K562 (cell line): ENCODE results near the gene FHIT. TPM values are rescaled to one million over a fixed set of nuclear protein-coding genes. Genes with fewer than 3 reads are reported as not detected.

Experiments used
- ATAC-seq: fragments of 200-7000 bp; cut with Tn5 transposase; 3 replicates; pipeline ENCODE4 v1.9.1; 2020; ENCODE audit warnings: moderate library complexity
- BruUV-seq: library from RNA; stranded (reverse); fragments of 400-500 nt; replicated peaks from 2 replicates; lab custom pipeline; 2021; lab: Mats Ljungman, UMichigan
- CTCF ChIA-PET: fragments of 300-600 bp; formaldehyde crosslinking; extraction: SDS; loops from one replicate; lab custom pipeline; 2021; ENCODE audit warnings: low intra/inter-chr PET ratio; lab: Yijun Ruan, JAX
- POLR2A ChIA-PET: fragments of 300-600, 350-650 bp; sonication (Branson Sonifier 250); formaldehyde crosslinking; extraction: SDS; loops from one replicate; lab custom pipeline; 2021; ENCODE audit warnings: antibody characterized with exemption, inconsistent platforms; lab: Yijun Ruan, JAX
- DNase-seq, 4 experiments: peaks; one replicate each; pipeline versions ENCODE4 v3.0.0 to v3.0.0-alpha.2; 2011 to 2018; ENCODE audit warnings: low spot score in 3 of 4, mixed read lengths in 3 of 4; ENCODE audit errors: extremely low read depth in 1 of 4
- FAIRE-seq: peaks from 2 replicates; lab custom pipeline; 2011; peaks lifted over from hg19 to GRCh38; lab: Jason Lieb, UNC
- H2AFZ ChIP-seq: 2 replicates; pipeline ENCODE4 v1.6.0; 2011; ENCODE audit warnings: low read depth, low read length, control low read depth, inconsistent platforms
- H3K27ac ChIP-seq: fragments of 200-600 bp; 3 replicates; pipeline ENCODE4 v1.8.0; 2011; ENCODE audit warnings: low read depth, mild to moderate bottlenecking, control low read depth, inconsistent platforms, low read length, moderate library complexity, mixed read lengths; ENCODE audit errors: extremely low read depth
- H3K27me3 ChIP-seq, 2 experiments: fragments of 300-600 bp in 1 of 2; 2 replicates in 1 of 2; 3 replicates in 1 of 2; pipeline versions ENCODE4 v1.6.0 to v1.8.0; 2011; ENCODE audit warnings: inconsistent platforms in 2 of 2, low read length in 2 of 2, mild to moderate bottlenecking in 1 of 2, mixed read lengths in 1 of 2, moderate library complexity in 1 of 2; ENCODE audit not compliant: control insufficient read depth in 2 of 2, insufficient read depth in 2 of 2
- H3K36me3 ChIP-seq: fragments of 300-600 bp; 3 replicates; pipeline ENCODE4 v1.8.0; 2011; ENCODE audit warnings: mild to moderate bottlenecking, low read length, inconsistent platforms; ENCODE audit not compliant: control insufficient read depth, insufficient read depth
- H3K4me1 ChIP-seq, 2 experiments: fragments of 200-600 bp in 1 of 2; replicated peaks in 1 of 2; 2 replicates in 1 of 2; 3 replicates in 1 of 2; pipeline versions ENCODE4 v1.5.1 to v1.8.0; 2011; ENCODE audit warnings: inconsistent platforms in 2 of 2, low read length in 2 of 2, mild to moderate bottlenecking in 1 of 2, mixed read lengths in 1 of 2, moderate library complexity in 1 of 2; ENCODE audit not compliant: control insufficient read depth in 2 of 2, insufficient read depth in 2 of 2
- H3K4me2 ChIP-seq: 2 replicates; pipeline ENCODE4 v1.6.1; 2011; ENCODE audit warnings: low read length, control low read depth, inconsistent platforms, mixed read lengths; ENCODE audit not compliant: insufficient read depth
- H3K4me3 ChIP-seq: fragments of 200-600 bp; sonication (generic), shearing (Covaris generic); 2 replicates; pipeline ENCODE4 v1.5.1; 2016; ENCODE audit warnings: control low read depth, inconsistent platforms
- H3K79me2 ChIP-seq: fragments of 200-600 bp; 3 replicates; pipeline ENCODE4 v1.8.0; 2011; ENCODE audit warnings: low read length, inconsistent platforms; ENCODE audit not compliant: control insufficient read depth, insufficient read depth
- H3K9ac ChIP-seq, 2 experiments: 2 replicates each; pipeline versions ENCODE4 v1.6.0 to v1.6.1; 2011; ENCODE audit warnings: low read depth in 2 of 2, low read length in 2 of 2, control low read depth in 1 of 2, inconsistent platforms in 1 of 2, mild to moderate bottlenecking in 1 of 2, mixed read lengths in 1 of 2; ENCODE audit not compliant: insufficient read depth in 1 of 2
- H3K9me1 ChIP-seq: one replicate; pipeline ENCODE4 v1.6.0; 2011; ENCODE audit warnings: inconsistent platforms, mild to moderate bottlenecking, low read length, moderate library complexity; ENCODE audit not compliant: control insufficient read depth, insufficient read depth
- H3K9me3 ChIP-seq: replicated peaks from 2 replicates; pipeline ENCODE4 v1.5.1; 2011; ENCODE audit warnings: low read depth, low read length, inconsistent platforms; ENCODE audit not compliant: control insufficient read depth, insufficient read depth
- H4K20me1 ChIP-seq: replicated peaks from 2 replicates; pipeline ENCODE4 v1.6.1; 2011; ENCODE audit warnings: low read length, inconsistent platforms, mixed read lengths; ENCODE audit not compliant: control insufficient read depth, insufficient read depth
- ATF3 ChIP-seq, 2 experiments: fragments of 450-650 bp in 1 of 2; sonication (generic) in 1 of 2; formaldehyde crosslinking in 1 of 2; IDR thresholded peaks in 1 of 2; conservative IDR thresholded peaks in 1 of 2; 2 replicates each; pipeline versions ENCODE4 v1.6.1 to v1.8.1; 2016 to 2023; ENCODE audit warnings: mild to moderate bottlenecking in 2 of 2, moderate library complexity in 2 of 2, inconsistent platforms in 1 of 2, missing genetic modification reagents in 1 of 2
- ELF2 ChIP-seq: fragments of 250-450 bp; sonication (Bioruptor Pico); IDR thresholded peaks from 2 replicates; pipeline ENCODE4 v1.5.0; 2021; ENCODE audit warnings: mild to moderate bottlenecking
- SPI1 ChIP-seq: IDR thresholded peaks from 2 replicates; pipeline ENCODE4 v1.6.1; 2011; ENCODE audit warnings: low read depth, low read length, control low read depth, borderline replicate concordance
- SUPT5H ChIP-seq: fragments of 450-650 bp; IDR thresholded peaks from 2 replicates; pipeline ENCODE4 v1.6.1; 2016
- THRB ChIP-seq: fragments of 450-650 bp; formaldehyde crosslinking; conservative IDR thresholded peaks from 2 replicates; pipeline ENCODE4 v1.4.0; 2022; ENCODE audit warnings: mild to moderate bottlenecking, missing genetic modification characterization
- ZNF3 ChIP-seq: fragments of 250-450 bp; sonication (Bioruptor Pico); IDR thresholded peaks from 2 replicates; pipeline ENCODE4 v1.5.0; 2021; ENCODE audit warnings: mild to moderate bottlenecking, moderate library complexity
- ZNF77 ChIP-seq: fragments of 250-450 bp; sonication (Bioruptor Pico); IDR thresholded peaks from 2 replicates; pipeline ENCODE4 v1.5.0; 2020
- ZNF785 ChIP-seq: fragments of 250-450 bp; sonication (Bioruptor Pico); IDR thresholded peaks from 2 replicates; pipeline ENCODE4 v1.4.0; 2020; ENCODE audit warnings: mild to moderate bottlenecking
- WGBS: fragments of 100-300 bp; shearing (Covaris generic); methylation state at CpG from one replicate; pipeline ENCODE4 v1.1.6; 2016; ENCODE audit warnings: low coverage, mixed read lengths; ENCODE audit not compliant: insufficient coverage; ENCODE audit errors: missing lambda C conversion rate; 5-methylcytosine and 5-hydroxymethylcytosine counted together
- in situ Hi-C: fragments of 300-500 bp; cut with MboI; formaldehyde crosslinking; loops from 4 replicates; pipeline ENCODE4 v1.15.0; 2018; ENCODE audit warnings: inconsistent platforms, mixed read lengths
- intact Hi-C: fragments of 100-400 bp; cut with micrococcal nuclease; formaldehyde crosslinking; loops from 2 replicates; pipeline ENCODE4 v1.14.2; 2022
- polyA plus RNA-seq, 8 experiments: library from polyadenylated mRNA; depleted of rRNA in 4 of 8; stranded (reverse) in 5 of 8; unstranded in 3 of 8; fragments of >200 nt; fragmentation: Nextera tagmentation in 2 of 8; fragmentation: Illumina TruSeq in 1 of 8; extraction: Ambion mirVana in 2 of 8; extraction: Trizol in 1 of 8; gene quantifications; 2 replicates each; pipeline versions ENCODE4 v1.2.1 to v1.2.3, GENCODE V29; 2011 to 2014; ENCODE audit warnings: inconsistent platforms in 1 of 8, missing spikeins in 1 of 8
- total RNA-seq, 7 experiments: library from RNA; depleted of rRNA in 6 of 7; stranded (reverse); fragments of >200 nt in 6 of 7; fragmentation: Illumina TruSeq in 2 of 7; extraction: Trizol in 2 of 7; gene quantifications; 2 replicates each; pipeline versions ENCODE4 v1.2.1 to v1.2.3, GENCODE V29; 2011 to 2021; ENCODE audit warnings: low replicate concordance in 1 of 7

Gene FHIT
- total and polyA plus RNA-seq, 9 of the 15 experiments (the other 6 are each of a cell fraction or from before 2014, with no cell fraction given): 1.7 to 9.1 (median 4.3) TPM

DNA sequence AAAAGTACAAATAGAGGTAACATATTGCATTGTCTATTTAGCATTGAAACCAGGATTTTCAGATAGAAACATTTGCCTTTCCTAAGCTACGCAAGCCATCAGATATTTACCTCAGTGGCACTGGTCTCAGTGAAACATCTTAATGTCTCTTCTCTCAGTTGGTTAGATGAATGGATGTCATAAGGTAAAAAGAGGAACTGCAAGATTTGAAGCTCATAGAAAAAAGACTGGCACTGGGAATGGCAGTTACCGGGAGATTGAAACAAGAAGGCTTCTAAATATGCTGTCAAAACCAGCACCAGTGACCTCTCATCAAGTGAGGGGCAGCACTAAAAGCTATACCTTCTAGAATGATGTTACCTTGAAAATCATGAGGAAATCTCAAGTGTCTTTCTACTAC is 486.4 kb downstream of the FHIT start:
- BruUV-seq: no TSS peak
- in situ Hi-C loops: no loop called here
- Histone ChIP-seq H3K4me3 (no peak overlapping the region), H3K27ac (no peak overlapping the region), H3K9me3 (no peaks in the 10 kb centered on the region), H3K79me2 (no peaks in the 10 kb centered on the region), H3K4me2 (no peak overlapping the region), H3K4me1 (no peaks in the 10 kb centered on the region), H4K20me1 (no peaks in the 10 kb centered on the region), H3K9me1 (no peaks in the 10 kb centered on the region), H2AFZ (no peak overlapping the region), H3K36me3 (no peaks in the 10 kb centered on the region), H3K9ac (no peak overlapping the region), H3K27me3 (no peaks in the 10 kb centered on the region)
- FAIRE-seq (no peak), DNase-seq (no peak), ATAC-seq (no peak)
- TF ChIP-seq SUPT5H: no peak
- no peak for TF ChIP-seq ATF3 (IDR thresholded peaks at IDR 0.05)
- no peak for TF ChIP-seq ATF3 (CRISPR knock-in tag; conservative IDR thresholded peaks at IDR 0.05)
- no peak for TF ChIP-seq ZNF3 (CRISPR knock-in tag)
- no peak for TF ChIP-seq ELF2 (CRISPR knock-in tag)
- peak; percentile 43; the same call in 1 of the 2 replicates for TF ChIP-seq SPI1
- TF ChIP-seq ZNF785 (CRISPR knock-in tag): no peak
- TF ChIP-seq ZNF77 (CRISPR knock-in tag): no peak
- TF ChIP-seq THRB (CRISPR knock-in tag): no peak
- intact Hi-C loops: no loop called here
- ChIA-PET POLR2A (no interaction called here), CTCF (no interaction called here)
- WGBS: 100% methylated on average over 1 of the region's 2 CpGs
